ENCODE results near the gene LRP1B.

The LRP1B gene

DNA sequence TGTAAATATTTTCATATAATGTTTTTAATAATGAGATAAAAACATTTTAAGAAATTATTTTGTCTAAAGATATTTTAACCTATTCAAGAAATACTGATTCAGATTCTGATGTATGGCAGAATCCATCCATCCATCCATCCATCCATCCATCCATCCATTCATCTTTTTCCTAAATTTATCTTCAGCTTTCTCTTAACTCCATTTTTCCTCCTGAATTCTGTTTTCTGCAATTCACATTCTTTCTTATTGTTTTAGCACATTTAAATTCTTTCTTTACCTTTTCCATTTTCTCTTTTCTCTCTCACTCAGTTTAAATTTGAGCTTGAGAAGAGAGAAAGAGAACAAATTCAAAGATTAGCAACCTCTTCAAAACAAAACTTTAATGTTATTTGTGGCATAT lies 3.6 kb downstream of the LRP1B start:
- H3K56ac ChIP-seq (ENCODE audit: low read length): no peak overlapping the region
- no peak overlapping the region for H2BK5ac ChIP-seq (ENCODE audit: low read length)
- H3K79me2 ChIP-seq (ENCODE audit: control insufficient read depth, insufficient read depth, low read length): no peaks in the 10 kb centered on the region
- no peak overlapping the region for H2BK120ac ChIP-seq (ENCODE audit: low read depth, low read length)
- no peak overlapping the region for H3K27ac ChIP-seq (ENCODE audit: low read depth, low read length)
- no peaks in the 10 kb centered on the region for H3K36me3 ChIP-seq (ENCODE audit: control insufficient read depth, insufficient read depth, low read length)
- no peak overlapping the region for H4K5ac ChIP-seq (ENCODE audit: low read length)
- no peak overlapping the region for H3K4me2 ChIP-seq (ENCODE audit: low read length)
- H4K8ac ChIP-seq (ENCODE audit: low read depth, low read length): no peak overlapping the region
- no peak overlapping the region for H3K18ac ChIP-seq (ENCODE audit: low read length)
- H3K27me3 ChIP-seq (ENCODE audit: insufficient read depth, low read length, poor library complexity): peaks cover 7% of the 10 kb centered on the region
- no peak for DNase-seq
- no peak overlapping the region for H2AK5ac ChIP-seq (ENCODE audit: low read length)
- H3K79me1 ChIP-seq (ENCODE audit: low read length): no peaks in the 10 kb centered on the region
- H3K4ac ChIP-seq (ENCODE audit: low read depth, low read length): no peak overlapping the region
- H3K23ac ChIP-seq (ENCODE audit: low read length): no peak overlapping the region
- no peak overlapping the region for H2BK15ac ChIP-seq (replicated peaks; ENCODE audit: low read depth)
- H3K4me3 ChIP-seq (ENCODE audit: low read length): no peak overlapping the region
- no peak overlapping the region for H3K9ac ChIP-seq (ENCODE audit: low read length)
- no peaks in the 10 kb centered on the region for H3K4me1 ChIP-seq (ENCODE audit: control insufficient read depth, low read depth, low read length)

DNA sequence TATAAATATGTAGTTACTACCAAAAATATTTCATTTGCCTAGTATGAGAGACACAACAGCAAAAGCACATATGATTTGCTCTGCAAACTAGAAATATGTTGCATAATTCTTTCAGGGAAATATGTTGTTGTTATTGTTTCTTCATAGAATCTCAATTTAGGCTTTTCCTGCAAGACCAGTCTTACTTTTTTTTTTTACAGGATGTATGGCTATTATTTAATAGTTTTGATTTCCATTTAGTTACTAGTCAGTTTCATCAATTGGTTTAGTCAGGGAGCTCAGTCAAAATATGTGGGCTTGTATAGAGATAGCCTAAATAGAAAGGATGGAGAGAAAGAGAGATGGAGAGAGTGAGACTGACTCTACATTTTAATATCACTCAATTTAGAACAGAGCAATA lies 6.1 kb downstream of the LRP1B start:
- Histone ChIP-seq H2BK5ac (ENCODE audit: low read length) (no peak overlapping the region), H3K36me3 (ENCODE audit: control insufficient read depth, insufficient read depth, low read length) (no peaks in the 10 kb centered on the region), H3K9ac (ENCODE audit: low read length) (no peak overlapping the region)

GRCh38 chr2:142119347-142119746 lies 11.5 kb downstream of the LRP1B start:
- Histone ChIP-seq H2AK5ac (ENCODE audit: low read length) (no peak overlapping the region), H2BK120ac (ENCODE audit: low read depth, low read length) (no peak overlapping the region), H4K8ac (ENCODE audit: low read depth, low read length) (no peak overlapping the region), H3K27me3 (ENCODE audit: insufficient read depth, low read length, poor library complexity) (no peaks in the 10 kb centered on the region), H3K56ac (ENCODE audit: low read length) (no peak overlapping the region), H3K9ac (ENCODE audit: low read length) (no peak overlapping the region), H4K5ac (ENCODE audit: low read length) (no peak overlapping the region), H2BK15ac (replicated peaks; ENCODE audit: low read depth) (no peak overlapping the region), H3K23ac (ENCODE audit: low read length) (no peak overlapping the region), H3K79me1 (ENCODE audit: low read length) (no peaks in the 10 kb centered on the region), H3K4me1 (ENCODE audit: control insufficient read depth, low read depth, low read length) (no peaks in the 10 kb centered on the region), H3K27ac (ENCODE audit: low read depth, low read length) (no peak overlapping the region), H3K36me3 (ENCODE audit: control insufficient read depth, insufficient read depth, low read length) (no peaks in the 10 kb centered on the region), H3K79me2 (ENCODE audit: control insufficient read depth, insufficient read depth, low read length) (no peaks in the 10 kb centered on the region), H3K18ac (ENCODE audit: low read length) (no peak overlapping the region), H3K4me3 (ENCODE audit: low read length) (no peak overlapping the region), H3K4me2 (ENCODE audit: low read length) (no peak overlapping the region), H2BK5ac (ENCODE audit: low read length) (no peak overlapping the region), H3K4ac (ENCODE audit: low read depth, low read length) (no peak overlapping the region)
- no peak for DNase-seq

More for the DNA sequence above, 6.1 kb downstream of the LRP1B start:
- H3K23ac ChIP-seq (ENCODE audit: low read length): no peak overlapping the region
- H3K4me1 ChIP-seq (ENCODE audit: control insufficient read depth, low read depth, low read length): no peaks in the 10 kb centered on the region
- H3K27ac ChIP-seq (ENCODE audit: low read depth, low read length): no peak overlapping the region
- no peaks in the 10 kb centered on the region for H3K79me2 ChIP-seq (ENCODE audit: control insufficient read depth, insufficient read depth, low read length)
- no peak overlapping the region for H2BK120ac ChIP-seq (ENCODE audit: low read depth, low read length)
- H3K27me3 ChIP-seq (ENCODE audit: insufficient read depth, low read length, poor library complexity): peaks cover 4% of the 10 kb centered on the region
- H2AK5ac ChIP-seq (ENCODE audit: low read length): no peak overlapping the region
- no peak for DNase-seq
- no peak overlapping the region for H3K4me3 ChIP-seq (ENCODE audit: low read length)
- H3K56ac ChIP-seq (ENCODE audit: low read length): no peak overlapping the region
- no peak overlapping the region for H3K4ac ChIP-seq (ENCODE audit: low read depth, low read length)
- no peak overlapping the region for H4K8ac ChIP-seq (ENCODE audit: low read depth, low read length)
- no peak overlapping the region for H2BK15ac ChIP-seq (replicated peaks; ENCODE audit: low read depth)
- no peak overlapping the region for H3K18ac ChIP-seq (ENCODE audit: low read length)
- H3K4me2 ChIP-seq (ENCODE audit: low read length): no peak overlapping the region
- no peak overlapping the region for H4K5ac ChIP-seq (ENCODE audit: low read length)
- no peaks in the 10 kb centered on the region for H3K79me1 ChIP-seq (ENCODE audit: low read length)

DNA sequence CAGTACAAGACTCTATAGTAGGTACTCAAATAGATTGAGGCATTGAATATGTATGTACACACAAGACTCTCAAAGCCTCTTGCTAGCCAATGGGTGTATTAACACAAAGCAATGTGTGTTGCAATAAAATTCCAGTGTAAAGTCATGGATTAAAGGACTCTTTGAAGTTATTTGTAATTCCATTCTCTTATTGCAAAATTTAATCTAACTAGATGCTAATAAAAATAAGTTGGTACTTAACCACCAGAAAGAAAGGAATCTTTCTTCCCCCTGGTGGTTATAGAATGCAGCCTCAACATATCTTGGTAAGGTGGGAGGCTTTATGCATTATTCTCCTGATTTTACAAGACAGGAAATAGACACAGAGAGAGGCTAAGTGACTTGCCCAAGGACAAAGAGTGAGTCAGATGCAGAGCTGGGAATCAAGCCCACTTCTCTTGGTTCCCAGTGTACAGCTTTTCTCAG lies 18.0 kb downstream of the LRP1B start:
- Histone ChIP-seq H2BK15ac (replicated peaks; ENCODE audit: low read depth) (no peak overlapping the region), H3K27me3 (ENCODE audit: insufficient read depth, low read length, poor library complexity) (no peaks in the 10 kb centered on the region), H3K56ac (ENCODE audit: low read length) (no peak overlapping the region), H3K36me3 (ENCODE audit: control insufficient read depth, insufficient read depth, low read length) (no peaks in the 10 kb centered on the region), H3K4me2 (ENCODE audit: low read length) (no peak overlapping the region), H3K4ac (ENCODE audit: low read depth, low read length) (no peak overlapping the region), H2BK120ac (ENCODE audit: low read depth, low read length) (no peak overlapping the region), H3K9ac (ENCODE audit: low read length) (no peak overlapping the region), H2BK5ac (ENCODE audit: low read length) (no peak overlapping the region), H4K5ac (ENCODE audit: low read length) (no peak overlapping the region), H3K4me1 (ENCODE audit: control insufficient read depth, low read depth, low read length) (no peaks in the 10 kb centered on the region), H3K23ac (ENCODE audit: low read length) (no peak overlapping the region), H4K8ac (ENCODE audit: low read depth, low read length) (no peak overlapping the region), H3K18ac (ENCODE audit: low read length) (no peak overlapping the region), H3K4me3 (ENCODE audit: low read length) (no peak overlapping the region), H3K79me1 (ENCODE audit: low read length) (no peaks in the 10 kb centered on the region), H2AK5ac (ENCODE audit: low read length) (no peak overlapping the region), H3K27ac (ENCODE audit: low read depth, low read length) (no peak overlapping the region), H3K79me2 (ENCODE audit: control insufficient read depth, insufficient read depth, low read length) (no peaks in the 10 kb centered on the region)
- DNase-seq: peak; percentile 17

- Histone ChIP-seq H3K79me2 (ENCODE audit: control insufficient read depth, insufficient read depth, low read length) (no peaks in the 10 kb centered on the region), H3K23ac (ENCODE audit: low read length) (no peak overlapping the region), H4K5ac (ENCODE audit: low read length) (no peak overlapping the region), H3K79me1 (ENCODE audit: low read length) (no peaks in the 10 kb centered on the region), H2BK5ac (ENCODE audit: low read length) (no peak overlapping the region), H3K27me3 (ENCODE audit: insufficient read depth, low read length, poor library complexity) (no peaks in the 10 kb centered on the region), H2BK15ac (replicated peaks; ENCODE audit: low read depth) (no peak overlapping the region), H3K36me3 (ENCODE audit: control insufficient read depth, insufficient read depth, low read length) (no peaks in the 10 kb centered on the region), H3K4me1 (ENCODE audit: control insufficient read depth, low read depth, low read length) (no peaks in the 10 kb centered on the region), H4K8ac (ENCODE audit: low read depth, low read length) (no peak overlapping the region), H3K4me3 (ENCODE audit: low read length) (no peak overlapping the region), H3K4me2 (ENCODE audit: low read length) (no peak overlapping the region), H3K18ac (ENCODE audit: low read length) (no peak overlapping the region), H2AK5ac (ENCODE audit: low read length) (no peak overlapping the region), H3K56ac (ENCODE audit: low read length) (no peak overlapping the region), H3K27ac (ENCODE audit: low read depth, low read length) (no peak overlapping the region), H3K9ac (ENCODE audit: low read length) (no peak overlapping the region), H3K4ac (ENCODE audit: low read depth, low read length) (no peak overlapping the region), H2BK120ac (ENCODE audit: low read depth, low read length) (no peak overlapping the region)
- DNase-seq: no peak
- WGBS (ENCODE audit: extremely low coverage, insufficient coverage, low lambda C conversion rate): no CpG with 5 or more reads among the region's 2 CpGs
These were observed 26.6 kb downstream of the LRP1B start for GRCh38 chr2:142104134-142104758.

DNA sequence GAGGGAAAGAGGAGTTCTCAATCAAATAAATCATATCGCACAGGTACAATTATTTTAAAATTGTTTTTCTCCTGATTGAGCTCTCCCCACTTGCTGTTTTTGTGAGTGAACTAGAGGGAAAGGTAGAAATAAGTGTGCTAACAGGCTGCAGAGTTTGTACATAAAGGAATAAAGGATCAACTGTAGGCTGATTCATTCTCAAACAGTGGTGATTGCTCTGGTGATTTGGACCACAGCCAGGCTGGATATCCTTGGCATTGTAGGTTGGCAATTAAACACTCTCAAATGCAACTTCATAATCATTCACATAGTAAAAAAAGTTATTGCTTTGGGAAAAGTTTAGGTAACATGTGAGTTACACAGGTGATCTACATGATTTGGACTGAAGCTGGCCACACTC lies 29.8 kb downstream of the LRP1B start:
- Histone ChIP-seq H2BK15ac (replicated peaks; ENCODE audit: low read depth) (no peak overlapping the region), H3K4ac (ENCODE audit: low read depth, low read length) (no peak overlapping the region), H3K23ac (ENCODE audit: low read length) (no peak overlapping the region), H3K79me1 (ENCODE audit: low read length) (no peaks in the 10 kb centered on the region), H2AK5ac (ENCODE audit: low read length) (no peak overlapping the region), H4K5ac (ENCODE audit: low read length) (no peak overlapping the region), H3K4me3 (ENCODE audit: low read length) (no peak overlapping the region), H3K9ac (ENCODE audit: low read length) (no peak overlapping the region), H3K4me2 (ENCODE audit: low read length) (no peak overlapping the region), H3K18ac (ENCODE audit: low read length) (no peak overlapping the region), H2BK120ac (ENCODE audit: low read depth, low read length) (no peak overlapping the region), H3K27ac (ENCODE audit: low read depth, low read length) (no peak overlapping the region), H3K56ac (ENCODE audit: low read length) (no peak overlapping the region), H3K27me3 (ENCODE audit: insufficient read depth, low read length, poor library complexity) (no peaks in the 10 kb centered on the region), H3K36me3 (ENCODE audit: control insufficient read depth, insufficient read depth, low read length) (no peaks in the 10 kb centered on the region), H2BK5ac (ENCODE audit: low read length) (no peak overlapping the region), H3K79me2 (ENCODE audit: control insufficient read depth, insufficient read depth, low read length) (no peaks in the 10 kb centered on the region), H3K4me1 (ENCODE audit: control insufficient read depth, low read depth, low read length) (no peaks in the 10 kb centered on the region), H4K8ac (ENCODE audit: low read depth, low read length) (no peak overlapping the region)
- no peak for DNase-seq
- no CpG with 5 or more reads among the region's 1 CpG for WGBS (ENCODE audit: extremely low coverage, insufficient coverage, low lambda C conversion rate)
